ENCODE results near the gene CAPN1. TPM values are rescaled to one million over a fixed set of nuclear protein-coding genes. Genes with fewer than 3 reads are reported as not detected.

CAPN1 gene
- total and polyA plus RNA-seq, 2 donors (not counting 1 experiment from before 2014, with no cell fraction given), result 192 to 202 TPM

DNA sequence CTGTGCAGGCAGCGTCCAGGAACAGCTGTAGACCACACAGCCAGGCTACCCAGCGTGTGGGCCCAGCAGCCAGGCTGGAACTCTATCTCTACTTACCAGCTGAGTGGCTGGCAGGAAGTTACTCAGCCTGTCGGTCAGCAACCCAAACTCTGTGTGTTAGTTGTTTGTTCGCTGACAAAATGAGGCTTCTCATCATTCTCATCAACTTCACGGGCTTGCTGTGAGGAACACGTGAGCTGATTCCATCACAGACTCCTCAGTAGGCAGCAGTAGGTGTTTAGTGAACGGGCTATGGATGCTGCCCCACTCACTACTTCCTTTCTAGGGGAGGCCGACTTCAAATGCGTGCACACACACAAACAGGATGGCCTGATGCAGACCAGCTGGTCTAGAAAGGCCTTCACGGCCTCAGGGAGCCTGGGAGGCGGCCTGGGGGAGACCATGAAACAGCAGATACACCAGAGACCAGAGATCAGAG lies 12.5 kb upstream of the CAPN1 start:
- peaks cover 8 to 13% of the 10 kb centered on the region in 2 donors for H3K4me1 ChIP-seq (ENCODE audit: control insufficient read depth in 2 of 2, insufficient read depth in 2 of 2, low read length in 2 of 2)
- Mint-ChIP-seq H3K4me3 (peak overlapping the region; percentile 13), H3K4me1 (peaks cover 14% of the 10 kb centered on the region), H3K27me3 (no peaks in the 10 kb centered on the region), H3K9me3 (ENCODE audit: insufficient read depth) (no peaks in the 10 kb centered on the region), H3K27ac (peak overlapping the region; percentile 94)
- H3K27me3 ChIP-seq (replicated peaks in 1 of 4; ENCODE audit: control extremely low read depth in 1 of 4, control insufficient read depth in 3 of 4, insufficient read depth in 4 of 4, low read length in 3 of 4), result no peaks in the 10 kb centered on the region
- intact Hi-C loops (cut with micrococcal nuclease), result no loop called here
- H3K4me3 ChIP-seq (ENCODE audit: control extremely low read depth in 1 of 5, extremely low read depth in 1 of 5, insufficient read depth in 1 of 5, low read depth in 2 of 5, low read length in 4 of 5), result no peak overlapping the region
- peak overlapping the region; percentile 51 to 72 for H3K27ac ChIP-seq (ENCODE audit: low read length in 2 of 2)
- peak overlapping the region; percentile 43 for H3K4me2 ChIP-seq (replicated peaks; ENCODE audit: low read depth, low read length, poor library complexity, severe bottlenecking)
- H3K9ac ChIP-seq (ENCODE audit: low read length), result peak overlapping the region; percentile 27
- H4K20me1 ChIP-seq (ENCODE audit: control insufficient read depth, insufficient read depth, low read length, poor library complexity, severe bottlenecking), result no peaks in the 10 kb centered on the region
- CTCF ChIA-PET, result interaction anchor here (1.0 to 2.2 kb wide), 5 partner anchors 11 to 59 kb away, joined by 3 to 7 read pairs (median 5); partner anchors contain the start of genes CAPN1 and ZNHIT2
- ATAC-seq (ENCODE audit: low read depth) (peak; percentile 33), DNase-seq (peak; percentile 35)
- peaks cover 9% of the 10 kb centered on the region for H3K79me2 ChIP-seq (ENCODE audit: control insufficient read depth, insufficient read depth, low read length)
- H3K9me3 ChIP-seq (ENCODE audit: control extremely low read depth in 1 of 3, control insufficient read depth in 2 of 3, insufficient read depth in 1 of 3, low read length in 2 of 3), result no peaks in the 10 kb centered on the region
- H3K36me3 ChIP-seq (replicated peaks in 1 of 2; ENCODE audit: control extremely low read depth in 1 of 2, control insufficient read depth in 1 of 2, extremely low read depth in 1 of 2, insufficient read depth in 2 of 2, low read length in 1 of 2), result no peaks in the 10 kb centered on the region
- TF ChIP-seq EZH2 (IDR thresholded peaks at IDR 0.05; ENCODE audit: borderline replicate concordance, insufficient read depth, low read depth, low read length, poor library complexity, severe bottlenecking), result no peak
- TF ChIP-seq, protein P1, sequence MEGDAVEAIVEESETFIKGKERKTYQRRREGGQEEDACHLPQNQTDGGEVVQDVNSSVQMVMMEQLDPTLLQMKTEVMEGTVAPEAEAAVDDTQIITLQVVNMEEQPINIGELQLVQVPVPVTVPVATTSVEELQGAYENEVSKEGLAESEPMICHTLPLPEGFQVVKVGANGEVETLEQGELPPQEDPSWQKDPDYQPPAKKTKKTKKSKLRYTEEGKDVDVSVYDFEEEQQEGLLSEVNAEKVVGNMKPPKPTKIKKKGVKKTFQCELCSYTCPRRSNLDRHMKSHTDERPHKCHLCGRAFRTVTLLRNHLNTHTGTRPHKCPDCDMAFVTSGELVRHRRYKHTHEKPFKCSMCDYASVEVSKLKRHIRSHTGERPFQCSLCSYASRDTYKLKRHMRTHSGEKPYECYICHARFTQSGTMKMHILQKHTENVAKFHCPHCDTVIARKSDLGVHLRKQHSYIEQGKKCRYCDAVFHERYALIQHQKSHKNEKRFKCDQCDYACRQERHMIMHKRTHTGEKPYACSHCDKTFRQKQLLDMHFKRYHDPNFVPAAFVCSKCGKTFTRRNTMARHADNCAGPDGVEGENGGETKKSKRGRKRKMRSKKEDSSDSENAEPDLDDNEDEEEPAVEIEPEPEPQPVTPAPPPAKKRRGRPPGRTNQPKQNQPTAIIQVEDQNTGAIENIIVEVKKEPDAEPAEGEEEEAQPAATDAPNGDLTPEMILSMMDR (IDR thresholded peaks at IDR 0.05), result no peak
- WGBS (ENCODE audit: insufficient coverage), result 39% methylated on average over 5 of the region's 11 CpGs
- POLR2A ChIA-PET, result interaction anchor here (0.7 to 1.2 kb wide), 2 partner anchors 11 to 34 kb away, joined by 4 to 9 read pairs; partner anchors contain the start of gene SYVN1
- H2AFZ ChIP-seq (ENCODE audit: insufficient read depth, low read depth, low read length, poor library complexity, severe bottlenecking), result peak overlapping the region; percentile 88

DNA sequence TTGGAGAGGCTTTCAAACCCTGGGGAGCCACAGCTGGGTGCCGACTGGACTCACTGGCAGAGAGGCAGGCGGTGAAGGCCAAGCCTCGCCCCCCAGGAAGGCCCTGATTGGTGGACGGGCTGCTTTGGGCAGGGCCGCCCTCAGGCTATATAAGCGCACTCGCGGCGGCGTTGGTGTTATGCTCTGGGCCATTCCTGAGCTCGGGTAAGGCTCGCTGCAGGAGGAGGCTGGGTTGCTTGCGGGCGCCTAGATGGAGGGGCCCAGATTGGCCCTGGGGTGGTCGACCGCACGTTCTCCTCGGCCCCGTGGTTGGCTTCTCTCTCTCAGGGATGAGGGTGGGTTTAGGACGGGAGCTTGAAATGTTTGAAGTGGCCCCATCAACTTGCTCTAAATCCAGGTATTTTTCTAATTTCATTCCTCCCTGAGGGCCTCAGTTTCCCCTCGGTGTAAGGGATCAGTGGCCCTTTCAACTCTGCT lies 11.6 kb upstream of the CAPN1 start, which contains the start of gene SPDYC:
Gene SPDYC, plus strand, starts transcription at position 176 of the 477 bp plus-strand sequence. CDS start 1,125 bp downstream, outside the sequence.
- H3K79me2 ChIP-seq (ENCODE audit: control insufficient read depth, insufficient read depth, low read length), result peaks cover 9% of the 10 kb centered on the region
- no peaks in the 10 kb centered on the region for H3K36me3 ChIP-seq (replicated peaks in 1 of 2; ENCODE audit: control extremely low read depth in 1 of 2, control insufficient read depth in 1 of 2, extremely low read depth in 1 of 2, insufficient read depth in 2 of 2, low read length in 1 of 2)
- no peaks in the 10 kb centered on the region for H4K20me1 ChIP-seq (ENCODE audit: control insufficient read depth, insufficient read depth, low read length, poor library complexity, severe bottlenecking)
- DNase-seq (no peak), ATAC-seq (ENCODE audit: low read depth) (no peak)
- H3K4me2 ChIP-seq (replicated peaks; ENCODE audit: low read depth, low read length, poor library complexity, severe bottlenecking), result peak within 1 kb of the TSS; percentile 43
- Mint-ChIP-seq H3K27me3 (no peaks in the 10 kb centered on the region), H3K4me3 (peak within 1 kb of the TSS; percentile 13), H3K4me1 (peaks cover 14% of the 10 kb centered on the region), H3K27ac (peak within 1 kb of the TSS; percentile 94), H3K9me3 (ENCODE audit: insufficient read depth) (no peaks in the 10 kb centered on the region)
- H3K9me3 ChIP-seq (ENCODE audit: control extremely low read depth in 1 of 3, control insufficient read depth in 2 of 3, insufficient read depth in 1 of 3, low read length in 2 of 3), result no peaks in the 10 kb centered on the region
- intact Hi-C loops (cut with micrococcal nuclease), result no loop called here
- no peak within 1 kb of the TSS for H3K4me3 ChIP-seq (ENCODE audit: control extremely low read depth in 1 of 5, extremely low read depth in 1 of 5, insufficient read depth in 1 of 5, low read depth in 2 of 5, low read length in 4 of 5)
- ChIA-PET CTCF (interaction anchor here (1.0 to 2.2 kb wide), 4 partner anchors 12 to 60 kb away, joined by 3 to 7 read pairs (median 5); partner anchors contain the start of genes CAPN1 and ZNHIT2), POLR2A (interaction anchor here (0.7 to 0.8 kb wide), 2 partner anchors 11 to 42 kb away, joined by 3 to 4 read pairs; no protein-coding TSS in a partner anchor)
- H3K27me3 ChIP-seq (replicated peaks in 1 of 4; ENCODE audit: control extremely low read depth in 1 of 4, control insufficient read depth in 3 of 4, insufficient read depth in 4 of 4, low read length in 3 of 4), result no peaks in the 10 kb centered on the region
- H3K9ac ChIP-seq (ENCODE audit: low read length), result peak within 1 kb of the TSS; percentile 27
- TF ChIP-seq EZH2 (IDR thresholded peaks at IDR 0.05; ENCODE audit: borderline replicate concordance, insufficient read depth, low read depth, low read length, poor library complexity, severe bottlenecking), result no peak
- TF ChIP-seq, protein P1 (IDR thresholded peaks at IDR 0.05), result no peak
- peaks cover 8 to 13% of the 10 kb centered on the region in 2 donors for H3K4me1 ChIP-seq (ENCODE audit: control insufficient read depth in 2 of 2, insufficient read depth in 2 of 2, low read length in 2 of 2)
- peak within 1 kb of the TSS; percentile 51 to 72 for H3K27ac ChIP-seq (ENCODE audit: low read length in 2 of 2)
- over 99% methylated on average over 15 of the region's 21 CpGs for WGBS (ENCODE audit: insufficient coverage)
- H2AFZ ChIP-seq (ENCODE audit: insufficient read depth, low read depth, low read length, poor library complexity, severe bottlenecking), result peak within 1 kb of the TSS; percentile 88
